GM12892 (cell line): Measurements from ENCODE around the gene GALNT2.

Experiments
- POLR2AphosphoS5 ChIP-seq: IDR thresholded peaks from 2 replicates; pipeline ENCODE4 v1.6.1; 2011; ENCODE audit warnings: low read depth, low read length, control low read depth
- TAF1 ChIP-seq: IDR thresholded peaks from 2 replicates; pipeline ENCODE4 v1.6.1; 2011; ENCODE audit warnings: low read depth, mild to moderate bottlenecking, control low read depth, low read length, borderline replicate concordance

DNA sequence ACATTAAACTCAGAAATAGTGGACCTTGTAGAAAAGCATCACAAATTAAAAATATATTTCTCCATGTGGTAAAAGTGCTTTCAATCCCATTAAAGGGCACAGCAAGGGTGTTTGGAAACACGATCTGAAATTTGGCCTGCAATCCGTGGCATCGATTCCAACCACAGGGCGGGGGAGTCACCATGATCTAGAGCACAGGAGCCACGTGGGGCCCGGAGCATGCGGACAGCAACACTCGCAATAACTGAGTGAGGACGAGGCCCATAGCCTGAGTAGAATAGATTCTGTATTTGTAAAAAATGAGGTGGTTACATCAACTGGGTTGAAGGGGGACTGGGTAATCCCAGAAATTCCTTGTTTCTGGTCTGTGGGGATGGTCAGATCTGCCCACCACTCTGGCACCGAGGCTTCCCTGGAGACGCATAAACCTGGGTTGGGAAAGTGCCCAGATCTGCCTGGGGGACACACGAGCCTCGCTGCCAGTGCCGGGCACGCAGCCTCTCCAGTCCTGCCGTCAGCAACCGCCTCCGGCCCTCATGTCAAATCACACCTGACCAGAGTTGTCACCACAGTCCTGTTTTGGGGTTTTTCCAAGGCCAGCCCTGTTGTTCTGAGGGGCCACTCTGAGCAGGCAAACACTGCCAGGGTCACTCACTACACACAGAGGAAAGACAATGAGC, 254.8 kb downstream of the GALNT2 start:
- TF ChIP-seq POLR2AphosphoS5 (no peak), TAF1 (no peak)
